Limb (tissue), 2 donors: ENCODE results near the gene TMEM203.
"Not testable (repeated sequence)": the region's sequence is repeated elsewhere in the genome, so short reads cannot be mapped to it uniquely, and the experiment has no call there.

Experiments used
- DNase-seq, 2 donors: peaks; one replicate each; pipeline ENCODE4 v3.0.0-alpha.2; 2016; ENCODE audit errors: extremely low spot score in 2 of 2

TMEM203 gene

GRCh38 chr9:137242269-137243203 lies 37.1 kb upstream of the TMEM203 start:
- no peak for DNase-seq

GRCh38 chr9:137241490-137242268 lies 36.2 kb upstream of the TMEM203 start:
- DNase-seq: no peak

GRCh38 chr9:137240841-137241489 lies 35.5 kb upstream of the TMEM203 start, which contains the start of gene TUBB4B:
Gene TUBB4B (plus strand): TSS chr9:137241287. CDS start chr9:137241361, 74 bp downstream.
- DNase-seq: peak; percentile 99 to 100

GRCh38 chr9:137240318-137240840 lies 34.9 kb upstream of the TMEM203 start:
- peak; percentile 56 to 85 for DNase-seq

GRCh38 chr9:137239541-137240200 lies 34.2 kb upstream of the TMEM203 start:
- DNase-seq: not testable (repeated sequence)

GRCh38 chr9:137237759-137238726 lies 32.6 kb upstream of the TMEM203 start:
- no peak for DNase-seq

- no peak for DNase-seq
Measured at GRCh38 chr9:137236936-137237421, 31.5 kb upstream of the TMEM203 start.

GRCh38 chr9:137236238-137236935 lies 30.9 kb upstream of the TMEM203 start:
- DNase-seq: peak; percentile 83 to 91

- no peak for DNase-seq
Measured at GRCh38 chr9:137235424-137236237, 30.2 kb upstream of the TMEM203 start.

GRCh38 chr9:137234758-137235423 lies 29.4 kb upstream of the TMEM203 start:
- DNase-seq: no peak

GRCh38 chr9:137234055-137234697 lies 28.7 kb upstream of the TMEM203 start:
- no peak for DNase-seq

- DNase-seq: no peak
Measured at GRCh38 chr9:137233143-137233980, 27.9 kb upstream of the TMEM203 start.

GRCh38 chr9:137232510-137232909 lies 27.1 kb upstream of the TMEM203 start:
- DNase-seq: no peak

GRCh38 chr9:137232101-137232500 lies 26.7 kb upstream of the TMEM203 start:
- DNase-seq: no peak

GRCh38 chr9:137231372-137232039 lies 26.1 kb upstream of the TMEM203 start:
- DNase-seq: no peak
